Measurements from ENCODE around the gene METTL25.

- TF ChIP-seq CTCF (conservative IDR thresholded peaks at IDR 0.05): no peak
- no peak for TF ChIP-seq EZH2 (IDR thresholded peaks at IDR 0.05; ENCODE audit: low read depth)
Observed at GRCh38 chr12:82357340-82357739, 989 bp upstream of the METTL25 start.
